ENCODE measurements around the gene PILRA. TPM values are rescaled to one million over a fixed set of nuclear protein-coding genes. Genes with fewer than 3 reads are reported as not detected.

The PILRA gene
- total and polyA plus RNA-seq, 2 experiments from 2014 or later, result 0.38 to 5.3 TPM

DNA sequence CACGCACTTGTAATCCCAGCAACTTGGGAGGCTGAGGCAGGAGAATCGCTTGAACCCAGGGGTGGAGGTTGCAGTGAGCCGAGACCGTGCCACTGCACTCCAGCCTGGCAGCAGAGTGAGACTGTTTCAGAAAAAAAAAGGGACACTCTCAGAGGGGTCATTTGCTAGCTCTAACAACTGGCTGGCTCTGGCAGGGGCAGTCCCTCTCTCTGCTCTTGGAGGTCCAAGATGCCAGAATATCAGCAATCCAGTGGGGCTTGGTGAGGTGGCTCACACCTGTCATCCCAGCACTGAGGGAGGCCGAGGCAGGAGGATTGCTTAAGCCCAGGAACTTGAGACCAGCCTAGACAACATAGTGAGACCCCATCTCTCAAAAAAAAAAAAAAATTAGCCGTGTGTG lies 2.5 kb upstream of the PILRA start:
- Mint-ChIP-seq H3K27me3 (ENCODE audit: insufficient read depth, low read depth, poor library complexity) (peaks cover 14% of the 10 kb centered on the region), H3K4me3 (no peak overlapping the region), H3K4me1 (peaks cover 50% of the 10 kb centered on the region), H3K36me3 (ENCODE audit: low read depth) (peaks cover 5% of the 10 kb centered on the region; the same call in 2 of the 3 replicates), H3K27ac (peak overlapping the region; percentile 76), H3K9me3 (no peaks in the 10 kb centered on the region)
- H2AFZ ChIP-seq, result no peak overlapping the region
- TF ChIP-seq ZNF114 (CRISPR knock-in tag; IDR thresholded peaks at IDR 0.05), result no peak
- peak overlapping the region; percentile 61; the same call in 1 of the 2 replicates for H3K4me2 ChIP-seq
- H4K20me1 ChIP-seq (replicated peaks; ENCODE audit: insufficient read depth), result no peaks in the 10 kb centered on the region; the same call in none of the 2 replicates
- H3K4me1 ChIP-seq (ENCODE audit: insufficient read depth), result peaks cover 13% of the 10 kb centered on the region
- DNase-seq (ENCODE audit: low spot score) (no peak), ATAC-seq (no peak)
- no peak overlapping the region for H3K27ac ChIP-seq (ENCODE audit: low read depth)
- no peaks in the 10 kb centered on the region for H3K9me2 ChIP-seq (ENCODE audit: insufficient read depth)
- no peaks in the 10 kb centered on the region for H3K79me2 ChIP-seq (replicated peaks; ENCODE audit: insufficient read depth)
- H3K36me3 ChIP-seq (ENCODE audit: insufficient read depth), result no peaks in the 10 kb centered on the region
- H3F3A ChIP-seq (replicated peaks; ENCODE audit: low read depth), result 0 out of 2 replicates have a peak, but pooled peaks cover 7% of the 10 kb centered on the region
- H3K4me3 ChIP-seq, result peak overlapping the region; percentile 27; the same call in 1 of the 2 replicates
- H3K27me3 ChIP-seq (ENCODE audit: insufficient read depth), result no peaks in the 10 kb centered on the region

DNA sequence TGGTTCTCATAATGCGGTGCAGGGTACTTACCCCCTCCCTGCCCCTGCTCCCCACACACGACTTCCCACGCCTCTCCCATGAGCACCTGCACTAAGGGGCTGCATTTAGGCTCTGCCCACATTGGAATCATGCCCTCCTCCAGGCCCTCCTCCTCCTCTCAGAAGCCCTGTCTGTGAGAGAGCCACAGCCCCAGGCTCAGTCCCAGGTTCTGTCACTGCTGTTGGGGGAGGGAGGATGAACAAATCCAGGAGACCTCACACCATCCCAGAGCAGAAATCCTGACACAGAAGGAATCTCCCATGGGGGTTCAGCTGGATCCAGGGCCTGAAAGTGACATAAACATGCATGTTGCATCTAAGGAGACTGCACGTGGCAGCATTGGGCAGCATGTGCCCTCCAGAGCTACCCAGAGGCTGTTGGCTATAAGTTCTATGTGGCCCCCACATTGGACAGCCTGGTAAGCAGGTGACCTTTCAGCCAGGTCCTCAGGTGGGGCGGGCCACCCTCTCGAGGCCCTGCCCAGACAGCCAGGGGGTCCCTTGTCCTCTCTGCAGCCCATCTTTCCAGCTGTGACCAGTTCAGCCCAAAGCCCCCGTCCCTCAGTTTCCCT lies 1.6 kb upstream of the PILRA start:
- Mint-ChIP-seq H3K27ac (no peak overlapping the region; the same call in 1 of the 2 replicates), H3K9me3 (no peaks in the 10 kb centered on the region), H3K4me1 (peaks cover 43% of the 10 kb centered on the region), H3K27me3 (ENCODE audit: insufficient read depth, low read depth, poor library complexity) (peaks cover 8% of the 10 kb centered on the region), H3K36me3 (ENCODE audit: low read depth) (peaks cover 5% of the 10 kb centered on the region; the same call in 2 of the 3 replicates), H3K4me3 (no peak overlapping the region)
- TF ChIP-seq EZH2phosphoT487 (IDR thresholded peaks at IDR 0.05; ENCODE audit: unreplicated experiment) (no peak), ZNF331 (CRISPR knock-in tag; IDR thresholded peaks at IDR 0.05; ENCODE audit: low read depth) (no peak)
- TF ChIP-seq, protein P1, sequence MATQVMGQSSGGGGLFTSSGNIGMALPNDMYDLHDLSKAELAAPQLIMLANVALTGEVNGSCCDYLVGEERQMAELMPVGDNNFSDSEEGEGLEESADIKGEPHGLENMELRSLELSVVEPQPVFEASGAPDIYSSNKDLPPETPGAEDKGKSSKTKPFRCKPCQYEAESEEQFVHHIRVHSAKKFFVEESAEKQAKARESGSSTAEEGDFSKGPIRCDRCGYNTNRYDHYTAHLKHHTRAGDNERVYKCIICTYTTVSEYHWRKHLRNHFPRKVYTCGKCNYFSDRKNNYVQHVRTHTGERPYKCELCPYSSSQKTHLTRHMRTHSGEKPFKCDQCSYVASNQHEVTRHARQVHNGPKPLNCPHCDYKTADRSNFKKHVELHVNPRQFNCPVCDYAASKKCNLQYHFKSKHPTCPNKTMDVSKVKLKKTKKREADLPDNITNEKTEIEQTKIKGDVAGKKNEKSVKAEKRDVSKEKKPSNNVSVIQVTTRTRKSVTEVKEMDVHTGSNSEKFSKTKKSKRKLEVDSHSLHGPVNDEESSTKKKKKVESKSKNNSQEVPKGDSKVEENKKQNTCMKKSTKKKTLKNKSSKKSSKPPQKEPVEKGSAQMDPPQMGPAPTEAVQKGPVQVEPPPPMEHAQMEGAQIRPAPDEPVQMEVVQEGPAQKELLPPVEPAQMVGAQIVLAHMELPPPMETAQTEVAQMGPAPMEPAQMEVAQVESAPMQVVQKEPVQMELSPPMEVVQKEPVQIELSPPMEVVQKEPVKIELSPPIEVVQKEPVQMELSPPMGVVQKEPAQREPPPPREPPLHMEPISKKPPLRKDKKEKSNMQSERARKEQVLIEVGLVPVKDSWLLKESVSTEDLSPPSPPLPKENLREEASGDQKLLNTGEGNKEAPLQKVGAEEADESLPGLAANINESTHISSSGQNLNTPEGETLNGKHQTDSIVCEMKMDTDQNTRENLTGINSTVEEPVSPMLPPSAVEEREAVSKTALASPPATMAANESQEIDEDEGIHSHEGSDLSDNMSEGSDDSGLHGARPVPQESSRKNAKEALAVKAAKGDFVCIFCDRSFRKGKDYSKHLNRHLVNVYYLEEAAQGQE (IDR thresholded peaks at IDR 0.05; ENCODE audit: unreplicated experiment), result no peak
- Histone ChIP-seq H3K27me3 (ENCODE audit: insufficient read depth) (no peaks in the 10 kb centered on the region), H2AFZ (no peak overlapping the region), H3K27ac (ENCODE audit: low read depth) (no peak overlapping the region), H3K9me2 (ENCODE audit: insufficient read depth) (no peaks in the 10 kb centered on the region), H3K4me3 (no peak overlapping the region), H3K79me2 (replicated peaks; ENCODE audit: insufficient read depth) (no peaks in the 10 kb centered on the region), H3K4me2 (no peak overlapping the region; the same call in 1 of the 2 replicates), H3K36me3 (ENCODE audit: insufficient read depth) (no peaks in the 10 kb centered on the region), H3K4me1 (ENCODE audit: insufficient read depth) (peaks cover 13% of the 10 kb centered on the region), H4K20me1 (replicated peaks; ENCODE audit: insufficient read depth) (no peaks in the 10 kb centered on the region; the same call in none of the 2 replicates), H3F3A (replicated peaks; ENCODE audit: low read depth) (0 out of 2 replicates have a peak, but pooled peaks cover 7% of the 10 kb centered on the region)
- ATAC-seq (no peak), DNase-seq (ENCODE audit: low spot score) (no peak)

DNA sequence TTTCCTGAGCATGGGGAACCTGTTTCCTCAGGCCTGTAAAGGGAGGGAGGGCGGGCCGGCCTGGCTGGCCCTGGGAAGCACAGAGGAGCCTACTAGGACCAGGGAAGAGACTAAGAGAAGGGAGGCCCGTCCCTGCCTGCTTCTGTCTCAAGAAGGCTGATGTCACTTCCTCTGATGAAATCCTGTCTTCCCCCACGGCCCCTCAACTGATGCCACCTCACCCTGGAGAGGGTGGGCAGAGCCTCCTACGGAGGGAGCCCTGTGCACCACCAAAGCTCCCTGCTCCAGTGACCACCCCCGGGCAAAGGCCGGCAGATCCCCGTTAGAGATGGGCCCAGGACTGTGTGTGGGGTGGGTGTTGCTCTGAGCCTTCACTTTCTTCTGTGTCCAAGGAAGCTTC lies 1.0 kb upstream of the PILRA start:
- peaks cover 13% of the 10 kb centered on the region for H3K4me1 ChIP-seq (ENCODE audit: insufficient read depth)
- H3K9me2 ChIP-seq (ENCODE audit: insufficient read depth), result no peaks in the 10 kb centered on the region
- no peaks in the 10 kb centered on the region for H3K79me2 ChIP-seq (replicated peaks; ENCODE audit: insufficient read depth)
- ATAC-seq (no peak), DNase-seq (ENCODE audit: low spot score) (no peak)
- H3K36me3 Mint-ChIP-seq (ENCODE audit: low read depth), result peaks cover 5% of the 10 kb centered on the region; the same call in 2 of the 3 replicates
- H3K9me3 Mint-ChIP-seq, result no peaks in the 10 kb centered on the region
- H3K27ac Mint-ChIP-seq, result no peak overlapping the region; the same call in 1 of the 2 replicates
- peaks cover 7% of the 10 kb centered on the region for H3K27me3 Mint-ChIP-seq (ENCODE audit: insufficient read depth, low read depth, poor library complexity)
- H3K4me2 ChIP-seq, result no peak overlapping the region
- H3K4me3 ChIP-seq, result no peak overlapping the region
- 0 out of 2 replicates have a peak, but pooled peaks cover 4% of the 10 kb centered on the region for H3F3A ChIP-seq (replicated peaks; ENCODE audit: low read depth)
- no peaks in the 10 kb centered on the region; the same call in none of the 2 replicates for H4K20me1 ChIP-seq (replicated peaks; ENCODE audit: insufficient read depth)
- H3K27ac ChIP-seq (ENCODE audit: low read depth), result no peak overlapping the region
- H3K4me3 Mint-ChIP-seq, result no peak overlapping the region
- no peak overlapping the region for H2AFZ ChIP-seq
- peaks cover 42% of the 10 kb centered on the region for H3K4me1 Mint-ChIP-seq
- H3K27me3 ChIP-seq (ENCODE audit: insufficient read depth), result no peaks in the 10 kb centered on the region
- no peaks in the 10 kb centered on the region for H3K36me3 ChIP-seq (ENCODE audit: insufficient read depth)
- TF ChIP-seq, protein P2, sequence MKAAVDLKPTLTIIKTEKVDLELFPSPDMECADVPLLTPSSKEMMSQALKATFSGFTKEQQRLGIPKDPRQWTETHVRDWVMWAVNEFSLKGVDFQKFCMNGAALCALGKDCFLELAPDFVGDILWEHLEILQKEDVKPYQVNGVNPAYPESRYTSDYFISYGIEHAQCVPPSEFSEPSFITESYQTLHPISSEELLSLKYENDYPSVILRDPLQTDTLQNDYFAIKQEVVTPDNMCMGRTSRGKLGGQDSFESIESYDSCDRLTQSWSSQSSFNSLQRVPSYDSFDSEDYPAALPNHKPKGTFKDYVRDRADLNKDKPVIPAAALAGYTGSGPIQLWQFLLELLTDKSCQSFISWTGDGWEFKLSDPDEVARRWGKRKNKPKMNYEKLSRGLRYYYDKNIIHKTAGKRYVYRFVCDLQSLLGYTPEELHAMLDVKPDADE (IDR thresholded peaks at IDR 0.05), result no peak
